Measurements from ENCODE around the gene ZNF32. TPM values are rescaled to one million over a fixed set of nuclear protein-coding genes. Genes with fewer than 3 reads are reported as not detected.

The ZNF32 gene
- total and polyA plus RNA-seq, 2 experiments from 2014 or later = 15.8 to 26.1 TPM

- Histone ChIP-seq H3K4me3 (no peak overlapping the region), H3K27me3 (ENCODE audit: insufficient read depth) (no peaks in the 10 kb centered on the region), H3K9me2 (ENCODE audit: insufficient read depth) (0 out of 2 replicates have a peak, but pooled peaks cover 4% of the 10 kb centered on the region), H3K4me1 (ENCODE audit: insufficient read depth) (no peaks in the 10 kb centered on the region), H3K36me3 (ENCODE audit: insufficient read depth) (no peaks in the 10 kb centered on the region), H3F3A (replicated peaks; ENCODE audit: low read depth) (no peaks in the 10 kb centered on the region), H3K79me2 (replicated peaks; ENCODE audit: insufficient read depth) (no peaks in the 10 kb centered on the region), H2AFZ (0 out of 2 replicates have a peak overlapping the region, but pooled peaks have one; percentile 23), H3K27ac (ENCODE audit: low read depth) (no peak overlapping the region), H4K20me1 (replicated peaks; ENCODE audit: insufficient read depth) (no peaks in the 10 kb centered on the region), H3K4me2 (no peak overlapping the region)
- Mint-ChIP-seq H3K4me1 (no peaks in the 10 kb centered on the region), H3K36me3 (ENCODE audit: low read depth) (no peaks in the 10 kb centered on the region; the same call in 2 of the 3 replicates), H3K27ac (no peak overlapping the region), H3K9me3 (peaks cover 2% of the 10 kb centered on the region; the same call in 1 of the 3 replicates), H3K27me3 (ENCODE audit: insufficient read depth, low read depth, poor library complexity) (peaks cover 4% of the 10 kb centered on the region), H3K4me3 (no peak overlapping the region)
- TF ChIP-seq EZH2phosphoT487 (IDR thresholded peaks at IDR 0.05; ENCODE audit: unreplicated experiment) (no peak), NANOG (IDR thresholded peaks at IDR 0.05; ENCODE audit: borderline replicate concordance) (no peak)
- no peak for ATAC-seq
- DNase-seq (ENCODE audit: low spot score) = no peak
These were observed 31.4 kb upstream of the ZNF32 start for GRCh38 chr10:43680035-43680434.

- Mint-ChIP-seq H3K4me1 (no peaks in the 10 kb centered on the region), H3K9me3 (peaks cover 2% of the 10 kb centered on the region; the same call in 1 of the 3 replicates), H3K4me3 (no peak overlapping the region), H3K27me3 (ENCODE audit: insufficient read depth, low read depth, poor library complexity) (peaks cover 4% of the 10 kb centered on the region), H3K27ac (no peak overlapping the region), H3K36me3 (ENCODE audit: low read depth) (no peaks in the 10 kb centered on the region; the same call in 2 of the 3 replicates)
- Histone ChIP-seq H3K9me2 (ENCODE audit: insufficient read depth) (0 out of 2 replicates have a peak, but pooled peaks cover 1% of the 10 kb centered on the region), H3F3A (replicated peaks; ENCODE audit: low read depth) (no peaks in the 10 kb centered on the region), H2AFZ (no peak overlapping the region), H3K27ac (ENCODE audit: low read depth) (no peak overlapping the region), H3K4me1 (ENCODE audit: insufficient read depth) (no peaks in the 10 kb centered on the region), H3K4me2 (no peak overlapping the region), H3K27me3 (ENCODE audit: insufficient read depth) (no peaks in the 10 kb centered on the region), H4K20me1 (replicated peaks; ENCODE audit: insufficient read depth) (no peaks in the 10 kb centered on the region), H3K4me3 (no peak overlapping the region), H3K79me2 (replicated peaks; ENCODE audit: insufficient read depth) (no peaks in the 10 kb centered on the region), H3K36me3 (ENCODE audit: insufficient read depth) (no peaks in the 10 kb centered on the region)
- no peak for ATAC-seq
- no peak for DNase-seq (ENCODE audit: low spot score)
- TF ChIP-seq REST (IDR thresholded peaks at IDR 0.05; ENCODE audit: unreplicated experiment) (no peak), CTCF (conservative IDR thresholded peaks at IDR 0.05; ENCODE audit: low read depth in 2 of 2) (no peak), EZH2phosphoT487 (IDR thresholded peaks at IDR 0.05; ENCODE audit: unreplicated experiment) (no peak), NANOG (IDR thresholded peaks at IDR 0.05; ENCODE audit: borderline replicate concordance) (no peak), EZH2 (IDR thresholded peaks at IDR 0.05; ENCODE audit: low read depth, unreplicated experiment) (no peak), POLR2AphosphoS5 (IDR thresholded peaks at IDR 0.05; ENCODE audit: low read depth) (no peak), JUNB (IDR thresholded peaks at IDR 0.05; ENCODE audit: unreplicated experiment) (no peak), STAT1 (IDR thresholded peaks at IDR 0.05; ENCODE audit: unreplicated experiment) (no peak), CREB1 (CRISPR knock-in tag; IDR thresholded peaks at IDR 0.05; ENCODE audit: low read depth) (no peak), ZNF462 (CRISPR knock-in tag; IDR thresholded peaks at IDR 0.05) (no peak), ZNF114 (CRISPR knock-in tag; IDR thresholded peaks at IDR 0.05) (no peak)
These were observed 30.8 kb upstream of the ZNF32 start for GRCh38 chr10:43679509-43679908.
